GM21423 (cell line): Measurements from ENCODE around the gene PHLDB1.
A peak's percentile ranks its signal among the peaks of the same experiment; 100 is the strongest.
"Not testable (repeated sequence)": the region's sequence is repeated elsewhere in the genome, so short reads cannot be mapped to it uniquely, and the experiment has no call there.

Experiments
- ATAC-seq: cut with Tn5 transposase; IDR thresholded peaks from one replicate; pipeline ENCODE4 v1.9.1; 2021; ENCODE audit warnings: mild to moderate bottlenecking, moderate library complexity; ENCODE audit not compliant: unreplicated experiment

Gene PHLDB1

DNA sequence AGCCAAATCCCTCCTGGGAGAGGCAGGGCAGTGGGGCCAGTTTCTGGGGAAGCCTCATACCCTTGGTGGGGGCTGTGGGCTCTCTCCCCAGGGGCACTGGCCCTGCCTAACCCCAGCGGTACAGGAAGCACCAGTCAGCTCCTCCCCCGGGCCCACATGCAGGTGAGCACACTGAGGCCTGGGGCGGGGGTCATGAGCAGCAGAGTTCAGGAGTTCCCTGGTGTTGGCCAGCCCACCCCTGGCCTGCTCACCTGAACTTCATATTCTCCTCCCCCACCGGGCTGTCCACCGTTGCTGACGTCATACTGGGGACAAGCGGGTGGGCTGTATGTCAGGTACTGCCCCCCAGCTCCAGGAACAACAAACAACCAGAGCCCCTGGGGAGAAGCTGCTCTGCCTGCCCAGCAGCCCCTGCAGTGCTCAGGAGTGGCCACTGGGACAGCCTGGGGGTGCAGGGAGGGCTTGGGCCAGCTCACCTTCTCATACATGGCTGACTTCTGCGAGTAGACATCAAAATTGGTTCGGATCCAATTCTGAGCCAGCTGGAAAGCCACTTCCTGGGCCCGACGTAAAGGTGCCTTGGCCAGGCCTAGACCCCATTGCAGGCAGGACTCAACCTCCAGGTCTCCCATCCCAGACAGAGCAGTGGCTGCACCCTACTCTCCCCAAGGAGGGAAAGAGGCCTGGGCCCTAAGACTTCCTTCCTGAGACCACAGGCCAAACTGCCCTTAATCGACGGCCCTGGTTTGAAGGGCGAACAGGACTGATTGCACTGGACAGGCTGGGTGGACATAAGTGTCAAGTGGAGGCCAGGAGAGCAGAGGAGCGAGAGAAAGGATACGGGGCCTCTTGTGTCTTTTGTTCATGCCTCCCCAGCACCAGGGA is 51.3 kb downstream of the PHLDB1 start:
- no peak for ATAC-seq

DNA sequence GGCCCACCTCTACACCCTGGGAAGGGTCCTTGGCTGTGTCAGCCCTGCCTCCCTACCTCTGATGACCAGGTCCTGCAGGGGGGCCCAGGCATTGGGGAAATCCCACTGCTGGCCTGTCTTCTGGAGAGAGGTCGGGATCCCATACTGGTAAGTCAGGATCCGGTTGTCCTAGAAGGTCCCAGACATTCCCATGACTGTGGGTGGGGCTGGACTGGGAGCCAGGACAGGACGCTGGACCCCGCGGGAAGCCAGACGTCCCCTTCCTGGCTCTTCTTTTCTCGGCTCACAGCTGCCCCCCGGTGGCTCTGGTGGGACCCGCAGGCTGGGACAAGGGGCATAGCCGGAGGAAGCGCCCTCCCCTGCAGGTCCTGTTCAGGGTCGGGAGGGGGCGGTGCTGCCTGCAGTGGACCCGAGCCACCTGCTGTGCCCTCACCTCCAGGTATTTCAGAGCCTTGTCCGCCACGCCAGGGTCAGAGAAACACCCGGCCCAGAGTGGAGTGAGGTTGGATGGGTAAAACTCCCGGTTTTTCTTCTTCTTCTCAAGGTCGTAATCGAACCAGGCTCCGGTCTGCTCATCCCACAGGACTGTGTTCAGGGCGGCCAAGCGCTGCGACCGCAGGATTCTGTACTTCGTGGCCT is 52.0 kb downstream of the PHLDB1 start:
- ATAC-seq, result peak; percentile 86

DNA sequence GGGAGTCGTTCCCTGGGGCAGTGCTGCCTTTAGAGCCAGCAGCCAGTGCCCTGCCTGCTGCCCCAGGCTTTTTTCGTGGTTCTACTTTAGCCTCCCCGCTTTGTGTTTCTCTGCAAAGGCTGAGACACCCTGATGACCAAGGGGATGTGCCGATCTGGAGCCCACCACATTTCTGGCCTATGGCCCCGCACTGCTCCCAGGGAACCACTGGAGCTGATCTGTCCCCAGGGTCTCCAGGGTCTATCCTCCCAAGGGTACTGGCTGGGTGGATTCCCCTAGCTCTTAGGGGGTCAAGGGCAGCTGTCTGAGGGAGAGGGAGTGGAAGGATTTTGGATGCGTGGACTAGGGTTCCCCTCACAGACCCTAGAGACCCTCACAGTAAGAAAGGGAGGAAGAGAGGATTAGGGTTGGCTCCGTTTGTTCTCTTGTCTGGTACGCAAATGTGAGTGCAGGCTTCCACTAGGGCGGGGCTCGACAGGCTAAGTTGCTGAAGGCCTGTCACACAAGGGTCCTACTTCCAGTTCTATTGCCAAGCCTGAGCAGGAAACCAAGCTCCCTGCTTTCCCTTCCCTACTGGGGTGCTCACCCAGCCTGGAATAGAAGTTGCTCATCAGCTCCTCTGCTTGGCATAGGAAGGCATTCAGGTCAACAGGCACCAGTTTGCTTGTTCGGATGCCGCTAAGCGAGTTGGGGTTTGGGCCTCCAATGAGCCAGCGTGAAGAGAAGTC is 52.7 kb downstream of the PHLDB1 start:
- ATAC-seq, result no peak

DNA sequence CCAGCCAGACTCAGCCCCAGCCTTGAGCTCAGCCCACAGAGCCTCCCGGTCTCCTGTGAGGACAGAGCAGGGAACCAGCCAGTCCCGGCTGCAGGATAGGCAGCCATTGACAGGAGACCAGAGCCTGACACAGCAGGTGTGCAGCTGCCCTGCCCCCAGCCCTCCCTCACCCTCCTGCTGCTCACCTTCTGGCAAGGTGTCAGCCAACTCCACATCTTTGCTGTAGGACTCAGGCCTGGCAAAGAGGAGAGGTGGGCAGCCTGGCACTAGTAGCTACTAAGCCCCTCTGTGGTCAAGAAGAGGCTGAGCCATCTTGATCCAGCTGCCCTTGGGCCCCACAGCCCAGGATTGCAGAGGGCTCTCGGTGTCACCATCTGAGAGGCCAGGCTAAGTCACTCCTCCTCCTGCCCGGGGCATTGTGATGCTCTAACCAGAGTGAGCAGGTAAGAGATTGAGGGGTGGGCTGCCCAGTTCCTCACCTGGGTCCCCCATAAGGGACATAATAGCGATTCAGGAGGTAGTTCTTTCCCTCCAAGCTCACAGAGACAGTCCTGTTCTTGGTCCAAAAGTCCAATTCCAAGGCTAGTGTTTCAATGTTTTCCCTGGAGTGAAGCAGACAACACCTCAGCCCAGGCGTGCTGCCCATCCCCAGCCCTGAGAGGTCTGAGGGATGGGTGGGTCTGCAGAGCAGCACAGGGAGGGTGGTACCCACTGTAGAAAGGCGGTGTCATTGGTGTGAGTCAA is 53.4 kb downstream of the PHLDB1 start:
- ATAC-seq, result no peak

DNA sequence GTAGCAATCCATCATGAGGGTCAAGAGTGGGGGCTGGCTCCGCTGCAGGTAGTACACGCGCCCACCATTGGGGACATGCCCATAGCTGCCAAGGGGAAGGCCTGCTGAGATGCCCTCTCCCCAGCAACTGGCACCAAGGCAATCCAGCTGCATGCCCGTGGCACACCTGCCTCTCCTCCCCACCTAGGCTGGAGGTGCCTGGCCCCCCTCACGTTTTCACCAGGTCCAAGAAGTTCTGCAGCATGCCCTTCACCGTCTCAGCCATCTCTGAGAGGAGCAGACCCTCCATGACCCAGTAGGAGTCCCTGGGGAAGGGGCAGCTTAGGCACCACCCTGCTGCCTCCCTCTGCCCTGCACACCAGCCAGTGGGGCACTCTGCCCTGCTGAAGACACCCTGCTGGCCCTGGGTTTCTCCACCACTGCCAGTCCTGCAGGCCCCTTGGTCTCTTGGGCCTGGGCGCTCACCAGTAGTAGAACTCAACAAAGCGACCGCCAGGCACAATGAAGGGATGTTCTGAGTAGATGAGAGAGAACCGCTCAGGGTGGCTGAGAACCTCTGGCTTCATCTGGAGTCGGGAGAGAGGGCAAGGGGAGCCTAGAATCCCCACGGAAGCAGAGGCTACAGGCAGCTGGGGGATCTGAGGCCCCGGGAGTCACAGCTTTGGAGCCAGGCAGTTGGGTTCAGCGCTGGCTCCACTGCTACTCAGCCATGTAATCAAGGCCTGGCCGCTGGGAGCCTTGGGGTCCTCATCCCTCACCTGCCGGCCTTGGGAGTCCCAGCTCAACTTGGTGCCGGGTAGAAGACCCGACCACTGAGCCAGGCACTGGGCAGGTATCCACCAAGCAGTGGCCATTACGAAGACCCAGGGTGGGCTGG is 54.2 kb downstream of the PHLDB1 start:
- no peak for ATAC-seq

DNA sequence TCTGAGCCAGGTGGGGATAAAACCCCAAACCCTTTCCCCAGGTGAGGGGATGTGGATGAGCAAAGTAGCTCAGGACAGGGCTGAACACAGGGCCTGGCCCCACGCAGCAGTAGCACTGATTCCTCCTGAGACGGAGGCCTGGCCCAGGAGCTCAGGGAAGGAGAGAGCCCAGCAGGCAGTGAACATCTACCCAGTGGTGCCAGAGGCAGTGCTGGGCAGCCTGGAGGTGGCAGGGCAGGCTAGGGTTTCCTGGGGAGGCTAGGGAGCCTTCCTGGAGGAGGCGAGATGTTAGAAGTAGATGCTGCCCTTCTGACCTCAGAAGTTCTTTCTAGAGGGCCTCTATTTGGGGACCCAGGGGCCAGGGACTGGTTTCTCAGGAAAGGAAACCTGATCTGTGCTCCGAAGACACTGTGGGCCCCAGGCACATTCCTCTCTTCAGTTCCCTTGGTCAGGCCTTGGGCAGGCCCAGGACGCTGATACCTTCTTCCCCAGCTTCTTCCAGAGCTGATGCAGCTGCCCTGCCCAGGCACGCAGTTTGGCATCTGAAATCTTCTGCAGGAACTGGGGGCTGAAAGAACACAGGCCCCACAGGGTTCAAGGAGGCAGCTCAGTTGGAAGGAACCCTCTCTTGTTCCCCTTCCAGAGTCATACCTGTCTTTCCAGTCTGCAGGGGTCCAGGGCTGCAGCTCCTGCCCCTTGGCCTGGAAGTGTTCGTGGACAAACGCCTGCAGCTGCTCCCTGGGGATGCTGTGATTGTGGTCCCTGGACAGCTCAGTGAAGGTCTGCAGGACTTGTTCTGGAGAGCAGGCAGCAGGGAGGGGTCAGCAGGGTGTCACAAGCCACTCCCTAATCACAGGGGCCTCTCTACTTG is 55.2 kb downstream of the PHLDB1 start:
- no peak for ATAC-seq

DNA sequence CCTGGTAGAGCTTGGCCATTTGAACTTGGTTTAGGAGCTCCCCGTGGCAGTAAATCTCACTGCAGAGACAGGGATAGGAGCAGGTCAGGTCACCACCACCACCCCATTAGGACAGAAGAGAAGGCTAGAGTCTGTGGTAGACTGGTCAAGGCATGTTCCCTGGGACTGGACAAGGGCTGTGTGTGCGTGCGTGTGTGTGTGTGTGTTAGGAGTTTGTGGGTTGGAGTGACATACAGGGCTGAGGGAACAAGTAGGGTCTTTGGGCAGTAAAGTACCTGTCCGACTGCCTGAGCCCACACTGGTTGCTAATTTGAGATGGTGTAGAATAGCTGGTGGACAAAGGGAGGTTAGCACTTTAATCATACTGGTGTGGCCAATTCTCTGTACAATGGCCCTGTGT is 56.0 kb downstream of the PHLDB1 start:
- no peak for ATAC-seq

DNA sequence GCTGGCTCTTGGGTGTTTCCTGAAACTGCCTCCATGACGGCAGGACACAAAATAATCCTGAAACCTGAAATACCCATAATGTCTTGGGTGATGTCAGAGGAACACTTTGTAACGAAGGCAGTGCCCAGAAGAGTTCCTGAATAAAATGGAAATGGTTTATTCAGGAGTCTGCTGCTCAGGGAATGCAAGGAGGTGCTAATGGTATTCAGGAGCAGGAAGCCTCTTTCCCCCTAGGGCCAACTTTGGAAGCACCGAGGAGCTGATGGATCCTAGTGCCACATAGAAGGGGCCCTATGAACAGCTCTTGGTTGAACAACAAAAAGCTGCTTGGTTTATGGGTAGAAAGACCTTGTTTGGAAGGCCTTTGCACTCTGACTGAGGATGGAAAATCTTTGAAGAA is 56.5 kb downstream of the PHLDB1 start:
- ATAC-seq, result no peak

DNA sequence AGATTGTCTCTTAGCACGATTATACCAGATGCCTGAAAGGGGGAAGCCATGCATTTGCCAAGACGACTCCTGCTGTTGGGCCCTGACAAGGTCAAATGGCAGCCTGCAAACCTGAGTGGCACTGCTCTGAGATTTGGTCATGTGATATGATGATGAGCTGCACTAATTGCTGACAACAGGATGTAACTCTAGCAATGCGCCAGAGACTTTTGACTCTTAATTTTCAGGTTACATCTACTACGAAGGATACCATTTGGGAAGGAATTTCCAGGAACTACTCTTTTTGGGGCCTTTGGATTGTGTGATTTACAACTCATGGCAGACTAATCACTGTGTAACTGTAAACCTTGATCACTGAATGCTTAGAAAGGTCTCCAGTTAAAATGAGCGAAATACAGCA is 59.0 kb downstream of the PHLDB1 start:
- ATAC-seq, result no peak

DNA sequence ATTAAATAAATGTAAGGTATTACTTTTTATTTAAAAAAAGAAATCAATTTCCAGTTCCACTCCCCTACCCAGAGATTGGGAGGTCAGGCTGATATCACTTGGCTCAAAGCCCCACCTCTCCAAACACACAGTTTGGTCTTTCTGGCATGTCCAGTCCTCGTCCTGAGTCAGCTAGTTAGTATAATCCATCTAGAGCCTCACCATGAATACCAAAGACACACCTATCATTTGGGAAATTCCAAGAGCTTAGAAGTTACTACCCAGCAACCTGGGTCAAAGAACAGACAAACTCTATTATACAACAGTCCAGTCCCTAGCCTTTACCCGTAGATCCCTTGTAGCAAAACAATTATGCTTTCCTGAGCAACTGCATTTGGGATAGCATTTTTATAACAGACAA is 62.6 kb downstream of the PHLDB1 start:
- no peak for ATAC-seq

DNA sequence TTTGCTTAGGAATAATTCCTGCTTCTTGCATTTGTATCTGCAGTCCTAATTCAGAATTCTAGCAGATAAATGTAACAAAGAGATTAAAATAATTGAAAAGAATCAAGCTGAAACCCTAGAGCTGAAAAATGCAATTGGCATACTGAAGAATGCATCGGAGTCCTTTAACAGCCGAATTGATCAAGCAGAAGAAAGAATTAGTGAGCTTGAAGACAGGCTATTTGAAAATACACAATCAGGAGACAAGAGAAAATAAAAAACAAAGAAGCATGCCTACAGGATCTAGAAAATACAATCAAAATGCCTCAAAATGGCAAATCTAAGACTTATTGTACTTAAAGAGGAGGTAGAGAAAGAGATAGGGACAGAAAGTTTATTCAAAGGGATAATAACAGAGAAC is 63.8 kb downstream of the PHLDB1 start:
- no peak for ATAC-seq

DNA sequence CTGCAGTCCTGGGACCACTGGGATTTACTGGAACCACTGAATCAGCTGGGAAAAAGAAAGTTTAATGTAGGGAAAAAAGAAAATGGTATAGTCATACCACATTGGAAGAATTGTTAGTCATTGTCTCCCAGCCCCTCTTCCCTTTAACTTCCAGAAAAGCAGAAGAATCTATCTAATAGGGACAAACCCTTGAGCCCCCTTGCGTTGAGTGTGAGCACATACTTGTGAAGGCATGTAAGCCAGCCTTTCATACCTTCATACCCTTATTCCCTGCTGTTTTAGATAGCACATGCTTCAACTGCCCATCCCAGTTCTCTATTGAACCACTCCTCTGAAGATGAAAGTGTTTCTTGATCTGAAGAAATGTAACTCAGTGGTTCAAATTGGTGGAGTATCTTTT is 65.4 kb downstream of the PHLDB1 start:
- ATAC-seq, result no peak

DNA sequence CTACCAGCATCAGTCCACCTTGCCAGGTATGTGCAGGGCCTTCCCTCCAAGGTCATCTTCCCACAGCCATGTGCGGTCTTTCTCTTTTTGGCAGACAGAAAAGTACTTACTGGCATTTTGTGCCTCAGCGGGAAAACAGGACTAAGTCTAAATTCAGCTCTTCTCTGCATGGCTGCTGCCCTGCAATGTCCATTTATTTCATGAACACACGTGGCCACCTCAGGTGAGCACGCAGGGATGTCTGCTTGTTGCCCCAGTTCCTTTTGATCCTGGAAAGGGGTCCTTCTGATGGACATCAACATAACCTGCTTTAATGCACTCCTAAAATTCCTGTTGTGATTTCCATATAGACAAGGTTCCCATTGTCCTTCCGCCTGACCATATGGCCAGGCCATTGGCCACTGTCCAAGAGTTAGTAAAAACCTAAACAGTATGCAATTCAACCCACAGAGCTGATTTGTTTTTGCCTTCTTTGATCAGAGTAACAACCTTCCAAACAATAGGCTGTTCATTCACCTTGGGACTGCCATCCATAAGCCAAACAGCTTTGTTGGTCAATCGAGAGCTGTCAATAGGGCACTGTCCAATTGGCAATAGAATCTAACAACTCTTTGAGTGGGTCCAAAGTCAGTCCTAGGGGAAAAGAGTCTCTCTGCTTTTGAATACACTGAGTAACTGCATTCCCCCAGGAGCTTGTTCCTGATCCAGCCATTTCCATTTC is 66.1 kb downstream of the PHLDB1 start:
- ATAC-seq, result no peak

DNA sequence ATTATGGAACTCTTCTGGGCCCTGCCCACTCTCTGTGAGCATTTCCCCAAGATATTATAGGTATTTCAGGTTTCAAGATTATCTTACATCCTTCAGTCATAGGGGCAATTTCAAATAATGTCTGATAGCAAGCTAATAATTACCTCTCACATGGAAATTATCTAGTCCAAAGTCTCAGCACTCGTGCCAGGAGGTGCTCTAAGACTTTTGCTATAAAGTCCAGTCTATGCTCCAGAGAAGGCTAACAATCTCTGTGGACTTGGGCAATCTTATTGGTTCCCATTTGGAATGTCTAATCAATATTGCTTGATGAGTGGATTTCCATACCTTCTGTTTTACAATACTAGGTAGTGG is 66.6 kb downstream of the PHLDB1 start:
- no peak for ATAC-seq

DNA sequence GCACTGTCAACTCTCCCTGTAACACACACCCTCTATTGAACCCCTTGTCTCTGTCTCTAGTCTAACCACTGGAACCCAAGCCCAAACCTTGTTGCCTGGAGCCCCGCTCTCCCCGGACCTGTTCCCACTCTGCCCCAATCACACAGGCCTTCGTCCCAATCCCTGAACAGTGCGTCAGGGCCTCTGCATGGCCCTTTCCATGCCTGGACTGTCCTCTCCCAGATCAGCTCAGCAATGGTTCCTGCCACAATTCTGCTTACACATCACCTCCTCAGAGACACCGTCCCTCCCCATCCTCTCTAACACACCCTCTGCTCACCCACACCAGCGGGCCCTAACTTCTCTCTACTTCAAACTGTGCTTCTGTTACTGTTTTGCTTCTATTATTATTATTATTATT is 70.6 kb downstream of the PHLDB1 start:
- ATAC-seq, result no peak

DNA sequence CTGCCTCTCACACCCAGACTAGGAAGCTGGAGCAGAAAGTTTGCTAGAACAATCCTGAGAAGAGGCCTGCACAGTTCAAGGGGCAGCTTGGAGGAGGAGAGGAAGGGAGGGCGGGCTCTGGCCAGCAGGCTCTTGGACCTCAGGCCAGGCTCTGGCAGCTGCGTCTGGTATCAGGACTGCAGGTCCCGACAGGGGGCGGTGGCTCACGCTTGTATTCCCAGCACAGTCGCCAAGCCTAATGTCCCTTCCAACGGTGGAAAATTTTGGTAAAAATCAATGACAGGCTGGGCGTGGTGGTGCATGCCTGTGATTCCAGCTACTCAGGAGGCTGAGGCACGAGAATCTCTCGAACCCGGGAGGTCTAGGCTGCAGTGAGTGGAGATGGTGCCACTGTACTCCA is 71.5 kb downstream of the PHLDB1 start:
- ATAC-seq, result not testable (repeated sequence)

DNA sequence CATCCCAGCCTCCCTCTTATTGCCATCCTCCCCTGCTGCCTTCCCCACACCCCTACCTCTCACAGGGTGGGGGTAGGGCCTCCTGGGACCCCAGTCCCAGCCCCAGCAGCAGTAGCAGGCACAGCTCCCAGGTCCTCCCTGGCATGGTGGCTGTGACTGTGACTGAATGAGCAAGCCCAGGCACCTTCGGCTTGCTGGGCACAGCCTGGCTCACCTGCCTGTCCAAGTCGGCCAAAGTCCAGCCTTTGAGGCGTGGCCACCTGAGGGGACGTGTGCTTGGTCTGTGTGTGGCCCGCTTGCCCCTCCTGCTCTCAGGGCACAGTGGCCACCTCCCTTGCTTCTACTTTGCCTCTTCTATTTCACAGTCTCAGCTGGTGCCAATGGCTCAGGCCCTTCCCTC is 72.1 kb downstream of the PHLDB1 start, which contains the start of gene TREH:
Gene TREH, minus strand, starts transcription at position 168 of the 400 bp plus-strand sequence. Its CDS starts 23 bp downstream, at position 145.
- no peak for ATAC-seq

DNA sequence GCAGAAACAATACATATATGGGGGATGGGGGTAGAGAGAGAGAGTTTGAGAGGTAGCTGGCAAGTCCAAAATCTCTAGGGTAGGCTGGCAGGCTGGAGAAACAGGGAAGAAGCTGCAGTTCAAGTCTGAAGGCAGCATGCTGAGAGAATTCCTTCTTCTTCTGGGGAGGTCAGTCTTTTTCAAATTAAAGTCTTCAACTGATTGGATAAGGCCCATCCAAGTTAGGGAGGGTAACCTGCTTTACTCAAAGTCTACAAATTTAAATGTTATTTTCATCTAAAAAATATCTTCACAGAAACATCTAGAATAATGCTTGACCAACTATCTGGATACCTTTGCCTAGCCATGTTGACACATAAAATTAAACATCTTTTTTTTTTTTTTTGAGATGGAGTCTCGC is 75.0 kb downstream of the PHLDB1 start:
- no peak for ATAC-seq

DNA sequence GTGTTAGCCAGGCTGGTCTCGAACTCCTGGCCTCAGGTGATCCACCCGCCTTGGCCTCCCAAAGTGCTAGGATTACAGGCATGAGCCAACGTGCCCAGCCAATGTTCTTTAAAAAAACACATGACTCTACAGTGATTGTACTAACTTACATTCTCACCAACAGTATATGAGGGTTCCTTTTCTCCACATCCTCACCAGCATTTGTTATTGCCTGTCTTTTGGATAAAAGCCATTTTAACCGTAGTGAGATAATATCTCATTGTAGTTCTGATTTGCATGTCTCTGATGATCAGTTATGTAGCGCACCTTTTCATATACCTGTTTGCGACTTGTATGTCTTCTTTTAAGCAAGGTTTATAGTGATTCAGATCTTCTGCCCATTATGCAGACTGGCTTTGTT is 75.5 kb downstream of the PHLDB1 start:
- ATAC-seq, result not testable (repeated sequence)
